ENCODE results near the gene CEP95. TPM values are rescaled to one million over a fixed set of nuclear protein-coding genes. Genes with fewer than 3 reads are reported as not detected.

The CEP95 gene
- total RNA-seq, 1 experiment from 2014 or later: 34.2 TPM

Other genes with a start within 250 kb of the CEP95 start
- gene TEX2, start 243.7 kb upstream of the CEP95 start, total RNA-seq (2014; rRNA removed; shearing (Covaris generic)): 35.5 and 36.2 TPM in 2 replicates
- 0.49 and 0.68 TPM in 2 replicates for gene PECAM1, start 116.1 kb upstream of the CEP95 start, total RNA-seq (2014; rRNA removed; shearing (Covaris generic))
- gene MILR1, start 57.9 kb upstream of the CEP95 start, total RNA-seq (2014; rRNA removed; shearing (Covaris generic)): 1.9 and 2.1 TPM in 2 replicates
- 14.1 and 18.2 TPM in 2 replicates for gene POLG2, start 9.9 kb upstream of the CEP95 start, total RNA-seq (2014; rRNA removed; shearing (Covaris generic))
- gene DDX5, start 688 bp upstream of the CEP95 start, total RNA-seq (2014; rRNA removed; shearing (Covaris generic)): 467 and 603 TPM in 2 replicates
- 22.1 and 26.3 TPM in 2 replicates for gene SMURF2, start 155.3 kb downstream of the CEP95 start, total RNA-seq (2014; rRNA removed; shearing (Covaris generic))